Endothelial cell (in vitro differentiated cells): Measurements from ENCODE around the gene GRB10. TPM values are rescaled to one million over a fixed set of nuclear protein-coding genes. Genes with fewer than 3 reads are reported as not detected.
"Not testable (repeated sequence)": the region's sequence is repeated elsewhere in the genome, so short reads cannot be mapped to it uniquely, and the experiment has no call there.

Source experiments
- DNase-seq: peaks from one replicate; pipeline ENCODE4 v3.0.0; 2021; ENCODE audit warnings: low spot score
- H3K27ac Mint-ChIP-seq: one replicate; pipeline ENCODE4 v1.8.0; 2021; ENCODE audit warnings: mixed read lengths, inconsistent platforms; ENCODE audit not compliant: unreplicated experiment
- H3K27me3 Mint-ChIP-seq: one replicate; pipeline ENCODE4 v1.8.0; 2021; ENCODE audit warnings: mild to moderate bottlenecking, moderate library complexity, mixed read lengths, inconsistent platforms; ENCODE audit not compliant: unreplicated experiment
- H3K36me3 Mint-ChIP-seq: one replicate; pipeline ENCODE4 v1.8.0; 2021; ENCODE audit warnings: mild to moderate bottlenecking, low read depth, mixed read lengths, inconsistent platforms; ENCODE audit not compliant: unreplicated experiment
- H3K4me1 Mint-ChIP-seq: one replicate; pipeline ENCODE4 v1.8.0; 2021; ENCODE audit warnings: mild to moderate bottlenecking, mixed read lengths, inconsistent platforms; ENCODE audit not compliant: unreplicated experiment
- H3K4me3 Mint-ChIP-seq: one replicate; pipeline ENCODE4 v1.8.0; 2021; ENCODE audit warnings: mild to moderate bottlenecking, mixed read lengths, inconsistent platforms; ENCODE audit not compliant: unreplicated experiment
- H3K9me3 Mint-ChIP-seq: one replicate; pipeline ENCODE4 v1.8.0; 2021; ENCODE audit warnings: mixed read lengths, inconsistent platforms; ENCODE audit not compliant: unreplicated experiment
- CTCF ChIP-seq: fragments of 200-600 bp; sonication (generic); IDR thresholded peaks from one replicate; pipeline ENCODE4 v1.5.0; 2021; ENCODE audit warnings: antibody characterized with exemption; ENCODE audit not compliant: unreplicated experiment
- total RNA-seq: library from RNA; stranded (reverse); fragmentation: NEBNext Ultra II Directional; extraction: Animal tissue kit (Norgen Biotek cat#: 25700); gene quantifications from one replicate; pipeline ENCODE4 v1.2.1, GENCODE V29; 2021; ENCODE audit not compliant: unreplicated experiment

GRB10 gene
- total RNA-seq, 1 donor from 2014 or later = 164 TPM

- H3K27me3 Mint-ChIP-seq = peaks cover 4% of the 10 kb centered on the region
- H3K9me3 Mint-ChIP-seq = peaks cover 7% of the 10 kb centered on the region
- TF ChIP-seq CTCF = no peak
- no peak for DNase-seq
- H3K4me3 Mint-ChIP-seq = no peak overlapping the region
- H3K4me1 Mint-ChIP-seq = no peaks in the 10 kb centered on the region
- H3K36me3 Mint-ChIP-seq = peaks cover 37% of the 10 kb centered on the region
- no peak overlapping the region for H3K27ac Mint-ChIP-seq
Measured at GRCh38 chr7:50587737-50588136, 195.0 kb downstream of the GRB10 start.

GRCh38 chr7:50584793-50585408, 197.8 kb downstream of the GRB10 start:
- DNase-seq = no peak

GRCh38 chr7:50584386-50584785, 198.3 kb downstream of the GRB10 start:
- no peak for TF ChIP-seq CTCF
- Mint-ChIP-seq H3K27me3 (peaks cover 2% of the 10 kb centered on the region), H3K9me3 (peaks cover 7% of the 10 kb centered on the region), H3K27ac (no peak overlapping the region), H3K4me1 (no peaks in the 10 kb centered on the region), H3K4me3 (no peak overlapping the region), H3K36me3 (peaks cover 14% of the 10 kb centered on the region)
- DNase-seq = no peak

More at GRCh38 chr7:50584793-50585408, 197.8 kb downstream of the GRB10 start:
- Mint-ChIP-seq H3K27ac (no peak overlapping the region), H3K9me3 (peaks cover 7% of the 10 kb centered on the region), H3K36me3 (peaks cover 14% of the 10 kb centered on the region), H3K27me3 (peaks cover 2% of the 10 kb centered on the region), H3K4me1 (no peaks in the 10 kb centered on the region), H3K4me3 (no peak overlapping the region)
- TF ChIP-seq CTCF = no peak

GRCh38 chr7:50583295-50583694, 199.4 kb downstream of the GRB10 start:
- H3K27me3 Mint-ChIP-seq, DNase-seq, H3K27ac Mint-ChIP-seq, H3K4me1 Mint-ChIP-seq, H3K4me3 Mint-ChIP-seq, H3K9me3 Mint-ChIP-seq: not testable (repeated sequence)
- H3K36me3 Mint-ChIP-seq = peaks cover 14% of the 10 kb centered on the region

GRCh38 chr7:50582271-50582670, 200.4 kb downstream of the GRB10 start:
- not testable (repeated sequence) for H3K27me3 Mint-ChIP-seq, DNase-seq, H3K27ac Mint-ChIP-seq, H3K4me1 Mint-ChIP-seq, H3K4me3 Mint-ChIP-seq
- H3K9me3 Mint-ChIP-seq = peaks cover 13% of the 10 kb centered on the region
- H3K36me3 Mint-ChIP-seq = peaks cover 21% of the 10 kb centered on the region

- not testable (repeated sequence) for DNase-seq, H3K4me1 Mint-ChIP-seq, H3K27ac Mint-ChIP-seq, H3K4me3 Mint-ChIP-seq, H3K27me3 Mint-ChIP-seq
- Mint-ChIP-seq H3K9me3 (peaks cover 13% of the 10 kb centered on the region), H3K36me3 (peaks cover 24% of the 10 kb centered on the region)
Measured at GRCh38 chr7:50580666-50581065, 202.0 kb downstream of the GRB10 start.
